Measurements from ENCODE around the gene RHEBL1.

DNA sequence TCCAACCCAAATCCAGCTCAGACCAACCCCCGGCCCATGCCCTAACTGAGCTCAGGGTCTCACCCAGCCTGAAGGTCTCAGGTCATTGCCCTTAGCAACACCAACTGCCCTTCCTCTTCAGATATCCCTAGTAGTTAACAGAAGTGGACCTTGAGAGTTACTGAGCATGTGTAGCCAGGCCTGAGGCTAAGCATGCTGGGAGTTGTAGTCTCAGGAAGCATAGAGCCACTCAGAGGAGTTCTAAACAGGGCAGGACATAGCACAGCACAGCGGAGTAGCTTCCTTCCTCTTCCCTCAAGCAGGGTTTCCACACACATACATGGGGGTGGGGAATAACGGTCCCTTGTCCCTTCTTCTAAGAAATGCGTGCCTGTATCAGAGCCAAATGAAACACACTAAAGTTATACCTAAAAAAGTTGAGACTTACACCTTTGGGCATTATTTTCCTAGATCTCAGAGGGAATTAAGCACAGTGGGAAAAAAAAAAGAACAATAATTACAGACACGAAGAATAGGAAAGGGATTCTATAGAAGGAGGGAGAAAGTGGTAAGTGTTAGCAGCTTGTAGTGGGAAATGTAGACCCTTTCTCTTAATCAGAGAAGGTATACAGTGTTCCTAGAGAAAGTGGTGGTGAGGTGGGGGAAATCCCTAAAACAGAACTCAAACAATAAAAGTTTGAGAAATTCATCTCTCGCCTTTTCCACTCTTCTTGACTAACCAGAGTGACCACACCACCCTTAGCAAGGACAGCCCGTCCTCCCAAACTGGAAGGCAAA lies 13.6 kb downstream of the RHEBL1 start:
- TF ChIP-seq PKNOX1 (IDR thresholded peaks at IDR 0.05) (no peak), ZNF384 (IDR thresholded peaks at IDR 0.05) (no peak), SP1 (IDR thresholded peaks at IDR 0.05) (no peak), NFRKB (IDR thresholded peaks at IDR 0.05) (no peak)

Measured in HEK293T (cell line).